HG03139 (cell line): ENCODE results near the gene ALDH3B2.
"Not testable (repeated sequence)": the region's sequence is repeated elsewhere in the genome, so short reads cannot be mapped to it uniquely, and the experiment has no call there.

ENCODE experiments used
- ATAC-seq: cut with Tn5 transposase; IDR thresholded peaks from one replicate; pipeline ENCODE4 v1.9.1; 2021; ENCODE audit not compliant: unreplicated experiment

The ALDH3B2 gene

GRCh38 chr11:67662835-67663531 lies 11.4 kb downstream of the ALDH3B2 start:
- ATAC-seq: no peak

DNA sequence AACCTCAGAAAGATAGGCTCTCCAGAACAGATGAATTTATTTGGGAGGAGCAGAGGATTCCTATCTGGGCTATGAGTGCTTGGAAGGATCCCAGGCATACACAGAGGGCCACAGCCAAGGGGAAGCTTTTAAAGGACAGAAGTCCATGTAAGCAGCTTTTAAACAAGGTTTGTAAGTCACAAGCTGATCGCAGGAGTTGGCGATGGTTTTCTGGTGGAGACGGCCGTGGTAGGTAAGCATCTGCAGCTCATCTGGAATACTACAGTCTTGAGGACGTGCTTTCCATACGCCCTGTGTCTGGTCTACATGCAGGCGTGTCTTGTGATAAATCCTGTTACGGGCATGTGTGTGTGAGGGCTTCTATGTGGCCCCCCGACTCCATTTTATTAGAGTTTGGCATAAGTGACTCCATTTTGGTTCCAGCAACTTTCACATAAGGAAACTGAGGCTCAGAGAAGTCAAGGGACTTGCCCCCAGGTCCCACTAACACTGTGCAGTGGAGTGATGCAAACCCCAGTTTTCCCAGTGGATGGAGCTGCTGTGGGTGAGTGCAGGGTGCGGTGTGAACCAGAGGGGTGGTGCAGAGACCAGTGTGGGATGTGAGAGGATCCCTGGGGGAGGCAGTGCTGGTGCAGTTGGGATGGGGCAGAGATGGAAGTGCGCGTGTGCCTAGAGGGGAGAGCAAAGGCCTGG lies 12.1 kb downstream of the ALDH3B2 start:
- ATAC-seq: no peak

DNA sequence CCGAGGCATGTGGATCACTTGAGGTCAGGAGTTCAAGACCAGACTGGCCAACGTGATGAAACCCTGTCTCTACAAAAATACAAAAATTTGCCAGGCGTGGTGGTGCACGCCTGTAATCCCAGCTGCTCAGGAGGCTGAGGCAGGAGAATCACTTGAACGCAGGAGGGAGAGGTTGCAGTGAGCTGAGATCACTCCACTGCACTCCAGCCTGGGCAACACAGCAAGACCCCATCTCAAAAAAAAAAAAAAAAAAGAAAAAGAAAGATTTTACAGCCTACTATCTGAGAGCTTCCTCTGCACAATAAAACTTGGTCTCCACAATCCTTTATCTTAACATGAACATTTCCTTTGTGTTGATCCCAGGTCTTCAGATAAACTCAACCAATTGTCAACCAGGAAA lies 13.7 kb downstream of the ALDH3B2 start:
- ATAC-seq: not testable (repeated sequence)

GRCh38 chr11:67659651-67660165 lies 14.7 kb downstream of the ALDH3B2 start:
- not testable (repeated sequence) for ATAC-seq

GRCh38 chr11:67657300-67657699 lies 17.1 kb downstream of the ALDH3B2 start:
- ATAC-seq: no peak

DNA sequence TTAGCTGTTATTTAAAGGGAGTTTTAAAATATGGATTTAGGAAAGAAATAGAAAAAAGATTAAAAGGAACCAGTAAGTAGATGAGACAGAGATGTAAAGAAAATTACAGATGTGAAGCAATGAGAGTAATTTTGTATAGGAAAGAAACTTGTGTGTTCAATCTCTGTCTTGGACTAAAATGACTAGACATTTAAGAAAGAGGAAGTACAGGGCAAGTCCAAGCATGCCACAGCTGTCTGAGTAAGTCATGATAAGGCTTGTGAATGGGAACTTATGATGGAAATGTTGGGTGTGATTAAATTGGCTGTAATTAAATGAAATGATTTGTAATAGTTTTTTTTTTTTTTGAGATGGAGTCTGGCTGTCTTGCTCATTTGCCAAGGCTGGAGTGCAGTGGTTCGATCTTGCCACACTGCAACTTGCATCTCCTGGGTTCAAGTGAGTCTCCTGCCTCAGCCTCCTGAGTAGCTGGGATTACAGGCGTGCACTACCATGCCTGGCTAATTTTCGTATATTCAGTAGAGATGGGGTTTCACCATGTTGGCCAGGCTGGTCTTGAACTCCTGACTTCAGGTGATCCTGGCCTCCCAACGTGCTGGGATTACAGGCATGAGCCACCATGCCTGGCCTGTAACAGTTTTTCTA lies 18.0 kb downstream of the ALDH3B2 start:
- no peak for ATAC-seq

DNA sequence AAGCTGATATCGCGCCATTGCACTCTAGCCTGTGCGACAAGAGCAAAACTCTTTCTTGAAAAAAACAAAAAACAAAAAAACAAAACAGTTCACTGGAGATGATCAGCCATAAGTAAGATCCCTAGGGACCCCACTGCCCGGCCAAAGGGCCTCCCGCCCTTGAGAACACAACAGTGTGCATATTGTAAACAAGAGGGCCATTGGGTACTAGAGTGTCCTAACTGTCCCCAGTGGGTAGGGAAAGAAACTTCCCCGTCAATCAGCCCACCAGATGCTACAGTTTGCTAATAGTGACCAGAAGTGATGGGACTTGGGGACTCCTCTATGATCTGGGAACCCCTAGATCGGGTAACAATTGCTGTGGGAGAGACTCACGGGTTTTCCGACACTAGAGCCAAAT lies 20.2 kb downstream of the ALDH3B2 start:
- no peak for ATAC-seq

DNA sequence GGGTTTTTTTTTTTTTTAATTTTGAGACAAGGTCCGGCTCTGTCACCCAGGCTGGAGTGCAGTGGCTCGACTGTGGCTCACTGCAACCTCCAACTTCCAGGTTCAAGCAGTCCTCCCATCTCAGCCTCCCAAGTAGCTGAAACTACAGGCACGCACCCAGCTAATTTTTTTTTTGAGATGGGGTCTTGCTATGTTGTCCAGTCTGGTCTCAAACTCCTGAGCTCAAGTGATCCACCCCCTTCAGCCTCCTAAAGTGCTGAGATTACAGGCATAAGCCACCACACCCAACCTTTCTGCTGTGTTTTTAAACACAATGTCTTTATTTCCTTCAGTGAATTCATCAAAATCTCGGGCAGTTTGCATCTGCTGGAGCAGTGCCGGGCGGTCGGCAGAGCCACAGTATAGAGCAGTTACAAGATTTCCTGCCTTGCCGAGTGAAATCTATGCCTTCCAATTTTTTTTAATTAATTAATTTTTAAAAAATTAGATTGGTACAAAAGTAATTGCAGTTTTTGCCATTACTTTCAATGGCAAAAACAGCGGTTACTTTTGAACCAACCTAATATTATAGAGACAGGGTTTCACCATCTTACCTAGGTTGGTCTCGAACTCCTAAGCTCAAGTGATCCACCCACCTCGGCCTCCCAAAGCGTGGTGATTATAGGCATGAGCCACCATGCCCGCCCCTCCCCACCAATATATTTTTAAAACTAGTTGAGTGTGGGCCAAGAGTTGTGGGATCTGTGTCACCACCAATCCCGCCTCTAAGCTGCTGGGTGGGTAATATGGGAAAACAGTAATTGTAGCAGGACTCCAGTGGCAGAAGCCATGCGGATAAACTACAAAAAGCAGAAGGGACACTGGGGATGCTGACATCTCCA lies 21.2 kb downstream of the ALDH3B2 start:
- ATAC-seq: no peak

GRCh38 chr11:67651976-67652781 lies 22.2 kb downstream of the ALDH3B2 start:
- ATAC-seq: no peak

DNA sequence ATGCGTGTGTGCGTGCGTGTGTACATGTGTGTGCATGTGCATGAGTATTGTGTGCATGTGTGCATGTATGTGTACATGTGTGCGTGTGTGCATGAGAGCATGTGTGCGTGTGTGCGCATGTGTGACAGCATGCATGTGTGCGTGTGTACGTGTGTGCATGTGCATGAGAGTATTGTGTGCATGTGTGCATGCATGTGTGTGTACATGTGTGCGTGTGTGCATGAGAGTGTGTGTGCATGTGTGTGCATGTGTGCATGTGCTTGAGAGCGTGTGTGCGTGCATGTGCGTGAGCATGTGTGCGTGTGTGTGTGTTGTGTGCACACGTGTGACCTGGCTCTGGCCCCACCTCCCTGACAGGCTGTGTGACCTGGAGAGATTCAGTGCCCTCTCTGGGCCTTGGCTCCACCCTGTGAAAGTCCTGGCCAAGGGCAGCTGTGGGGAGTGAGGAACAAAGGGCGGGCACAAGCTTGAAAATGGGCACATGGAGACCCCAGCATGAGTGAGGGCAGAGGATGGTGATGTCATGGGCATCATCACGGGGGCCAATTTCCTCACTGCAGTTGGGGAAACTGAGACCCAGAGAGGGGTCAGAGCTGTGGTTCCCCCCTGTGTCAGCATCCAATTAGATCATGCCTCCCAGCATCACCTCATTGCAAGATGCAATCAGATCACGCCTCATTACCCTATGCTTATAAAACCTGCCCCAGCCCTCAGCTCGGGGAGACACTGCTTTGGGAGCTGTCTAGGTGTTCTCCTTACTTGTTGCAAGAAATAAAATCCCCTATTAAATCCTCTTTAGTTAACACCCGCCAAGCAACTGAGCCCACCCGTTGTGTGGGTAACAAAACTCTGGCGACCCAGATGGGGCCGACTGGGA lies 24.6 kb downstream of the ALDH3B2 start:
- no peak for ATAC-seq

GRCh38 chr11:67648796-67649613 lies 25.4 kb downstream of the ALDH3B2 start:
- ATAC-seq: peak; percentile 10

- peak; percentile 46 for ATAC-seq
Measured at GRCh38 chr11:67648140-67648795, 26.2 kb downstream of the ALDH3B2 start.

- ATAC-seq: no peak
Measured at GRCh38 chr11:67647471-67647870, 27.0 kb downstream of the ALDH3B2 start.

GRCh38 chr11:67646535-67647336 lies 27.7 kb downstream of the ALDH3B2 start:
- no peak for ATAC-seq

DNA sequence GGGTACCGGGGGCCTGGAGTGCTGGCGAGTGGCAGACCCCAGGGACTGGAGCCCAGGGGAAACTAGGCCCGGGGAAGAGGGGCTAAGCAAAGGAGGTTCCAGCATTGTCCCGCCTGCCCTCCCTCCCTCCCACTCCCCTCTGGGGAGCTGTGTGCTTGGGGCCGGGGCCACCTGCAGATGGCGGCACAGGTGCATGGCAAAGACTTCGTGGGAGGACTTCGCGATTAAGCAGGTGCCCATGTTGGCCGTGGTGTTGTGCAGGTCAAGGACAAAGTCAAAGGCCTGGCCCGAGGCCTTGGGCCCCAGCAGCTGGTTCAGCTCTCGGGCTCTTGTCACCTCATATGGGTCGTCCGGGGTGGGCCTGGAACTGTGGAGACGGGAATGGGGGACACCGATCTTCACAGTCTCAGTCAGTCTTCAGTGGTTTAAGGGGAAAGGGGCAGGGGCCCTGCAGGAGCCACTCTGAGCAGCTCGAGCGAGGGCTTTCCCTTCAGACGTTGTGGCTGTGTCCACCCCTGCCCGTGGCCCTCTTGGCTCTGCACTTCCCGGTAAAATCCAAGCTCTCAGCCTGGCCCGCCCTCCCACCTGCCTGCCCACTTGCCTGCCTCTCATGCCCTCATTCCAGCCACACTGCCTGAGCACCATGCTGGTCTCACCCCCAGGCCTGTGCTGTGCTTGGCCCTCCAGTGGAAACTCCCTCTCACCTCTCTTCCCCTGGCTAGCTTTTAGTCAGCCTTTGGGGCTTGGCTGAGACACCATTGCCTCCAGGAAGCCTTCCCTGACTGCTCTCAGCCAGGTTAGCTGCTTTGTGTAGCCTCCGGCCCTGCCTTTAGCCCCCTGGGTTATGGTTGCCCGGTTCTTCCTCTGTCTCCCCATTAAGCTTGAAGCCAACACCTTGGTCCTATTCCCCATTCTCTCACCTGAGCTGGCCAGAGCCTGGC lies 28.6 kb downstream of the ALDH3B2 start:
- no peak for ATAC-seq
